ENCODE measurements around the gene NOL4L. TPM values are rescaled to one million over a fixed set of nuclear protein-coding genes. Genes with fewer than 3 reads are reported as not detected.
"Not testable (repeated sequence)": the region's sequence is repeated elsewhere in the genome, so short reads cannot be mapped to it uniquely, and the experiment has no call there.

The NOL4L gene
- total RNA-seq, 4 donors from 2014 or later: 45.6 to 105 (median 85.9) TPM

DNA sequence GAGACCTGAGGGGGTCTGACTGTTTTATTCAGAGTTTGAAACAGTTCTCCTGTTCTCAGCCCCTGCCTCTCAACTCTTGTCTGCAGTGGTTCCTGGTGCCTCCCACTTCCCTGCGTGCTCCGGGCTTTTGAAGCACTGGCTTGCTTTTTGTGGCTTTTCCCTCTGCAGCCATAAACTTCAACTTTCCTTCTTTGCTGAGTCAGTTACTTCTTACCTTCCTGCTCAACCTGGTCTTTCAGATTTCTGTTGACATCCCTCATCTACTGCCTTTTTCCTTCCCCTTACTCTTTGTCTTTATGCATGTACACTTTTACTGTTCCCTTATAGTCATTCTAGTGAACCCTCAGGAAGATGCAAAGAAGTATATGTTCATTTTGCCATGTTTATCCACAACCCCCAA, 169.6 kb downstream of the NOL4L start:
- intact Hi-C loops (cut with DNase I; ENCODE audit: low total_unique reads) (no loop called here), in situ Hi-C loops (cut with MboI; ENCODE audit: low pct_ligation_motif_present in 1 of 4, low pct_unique_long_range_greater_than_20kb in 1 of 4, low sequenced_read_pairs in 3 of 4) (no loop called here)
- H3K4me3 ChIP-seq: no peak overlapping the region
- H3K4me1 ChIP-seq: peaks cover 0 to 21% (median 2%) of the 10 kb centered on the region in 4 donors
- no peak overlapping the region for H3K27ac ChIP-seq
- TF ChIP-seq POLR2AphosphoS5 (IDR thresholded peaks at IDR 0.05): no peak
- no peaks in the 10 kb centered on the region for H3K27me3 ChIP-seq
- 69 to 73% methylated on average over 2 of the region's 2 CpGs for WGBS, 2 donors (ENCODE audit: low coverage in 1 of 2)
- no peak for DNase-seq
- no peaks in the 10 kb centered on the region for H3K9me3 ChIP-seq
- no peaks in the 10 kb centered on the region for H3K36me3 ChIP-seq

DNA sequence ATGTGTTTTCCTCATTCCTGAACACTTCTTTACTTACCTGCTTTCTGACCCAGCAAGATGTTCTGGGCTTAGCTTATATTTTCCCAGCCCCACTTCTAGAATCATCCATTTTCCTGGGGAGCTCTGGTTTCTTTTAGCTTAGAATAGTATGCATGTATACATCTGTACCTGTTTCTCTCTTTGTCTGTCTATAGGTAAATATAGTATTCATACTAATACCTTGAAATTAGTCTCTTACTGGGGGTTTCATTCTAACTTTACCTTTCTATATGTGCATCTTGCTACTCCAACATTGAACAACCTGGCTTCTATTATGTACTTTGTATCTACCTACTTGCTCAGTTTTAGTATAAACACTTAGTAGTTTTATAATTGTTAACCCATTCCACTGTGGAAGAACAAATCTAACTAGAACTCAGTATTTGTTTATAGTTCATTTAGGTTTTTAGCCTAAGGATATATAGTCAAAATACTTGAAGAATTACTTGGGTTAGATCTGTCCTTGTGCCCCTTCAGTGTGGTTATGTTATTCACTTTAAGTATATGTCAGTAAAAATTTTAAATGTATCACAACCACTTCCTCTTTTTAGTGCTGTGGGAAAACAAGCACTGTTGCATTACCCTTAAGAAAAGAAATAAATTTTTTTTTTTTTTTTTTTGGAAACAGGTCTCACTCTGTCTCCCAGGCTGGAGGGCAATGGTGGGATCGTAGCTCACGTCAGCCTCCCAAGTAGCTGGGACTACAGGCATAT, 173.0 kb downstream of the NOL4L start:
- DNase-seq: no peak
- Histone ChIP-seq H3K4me1 (peaks cover 0 to 16% (median 2%) of the 10 kb centered on the region in 4 donors), H3K27me3 (no peaks in the 10 kb centered on the region), H3K36me3 (no peaks in the 10 kb centered on the region), H3K9me3 (no peaks in the 10 kb centered on the region), H3K4me3 (no peak overlapping the region), H3K27ac (no peak overlapping the region)
- in situ Hi-C loops (cut with MboI; ENCODE audit: low pct_ligation_motif_present in 1 of 4, low pct_unique_long_range_greater_than_20kb in 1 of 4, low sequenced_read_pairs in 3 of 4) (no loop called here), intact Hi-C loops (cut with DNase I; ENCODE audit: low total_unique reads) (no loop called here)
- 75 to 83% methylated on average over 2 of the region's 2 CpGs for WGBS, 2 donors (ENCODE audit: low coverage in 1 of 2)
- TF ChIP-seq POLR2A (IDR thresholded peaks at IDR 0.05) (no peak), POLR2AphosphoS5 (IDR thresholded peaks at IDR 0.05) (no peak), EP300 (IDR thresholded peaks at IDR 0.05; ENCODE audit: low read depth) (no peak)
- TF ChIP-seq, protein P1, sequence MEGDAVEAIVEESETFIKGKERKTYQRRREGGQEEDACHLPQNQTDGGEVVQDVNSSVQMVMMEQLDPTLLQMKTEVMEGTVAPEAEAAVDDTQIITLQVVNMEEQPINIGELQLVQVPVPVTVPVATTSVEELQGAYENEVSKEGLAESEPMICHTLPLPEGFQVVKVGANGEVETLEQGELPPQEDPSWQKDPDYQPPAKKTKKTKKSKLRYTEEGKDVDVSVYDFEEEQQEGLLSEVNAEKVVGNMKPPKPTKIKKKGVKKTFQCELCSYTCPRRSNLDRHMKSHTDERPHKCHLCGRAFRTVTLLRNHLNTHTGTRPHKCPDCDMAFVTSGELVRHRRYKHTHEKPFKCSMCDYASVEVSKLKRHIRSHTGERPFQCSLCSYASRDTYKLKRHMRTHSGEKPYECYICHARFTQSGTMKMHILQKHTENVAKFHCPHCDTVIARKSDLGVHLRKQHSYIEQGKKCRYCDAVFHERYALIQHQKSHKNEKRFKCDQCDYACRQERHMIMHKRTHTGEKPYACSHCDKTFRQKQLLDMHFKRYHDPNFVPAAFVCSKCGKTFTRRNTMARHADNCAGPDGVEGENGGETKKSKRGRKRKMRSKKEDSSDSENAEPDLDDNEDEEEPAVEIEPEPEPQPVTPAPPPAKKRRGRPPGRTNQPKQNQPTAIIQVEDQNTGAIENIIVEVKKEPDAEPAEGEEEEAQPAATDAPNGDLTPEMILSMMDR (IDR thresholded peaks at IDR 0.05): no peak

DNA sequence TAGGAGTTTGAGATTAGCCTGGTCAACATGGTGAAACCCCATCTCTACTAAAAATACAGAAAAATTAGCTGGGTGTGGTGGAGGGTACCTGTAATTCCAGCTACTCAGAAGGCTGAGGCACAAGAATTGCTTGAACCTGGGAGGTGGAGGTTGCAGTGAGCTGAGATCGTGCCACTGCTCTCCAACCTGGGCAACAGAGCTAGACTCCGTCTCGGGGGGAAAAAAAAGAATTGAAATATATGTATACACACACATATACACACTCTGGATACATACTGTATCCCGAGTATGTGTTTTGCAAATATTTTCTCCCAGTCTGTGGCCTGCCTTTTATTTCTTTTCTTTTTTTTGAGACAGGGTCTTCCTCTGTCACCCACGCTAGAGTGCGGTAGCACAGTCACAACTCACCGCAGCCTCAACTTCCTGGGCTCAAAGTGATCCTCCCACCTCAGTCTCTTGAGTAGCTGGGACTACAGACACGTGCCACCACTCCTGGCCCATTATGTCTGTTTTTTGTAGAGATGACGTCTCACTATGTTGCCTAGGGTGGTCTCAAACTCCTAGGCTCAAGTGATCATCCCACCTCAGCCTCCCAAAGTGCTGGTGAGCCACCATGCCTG, 177.9 kb downstream of the NOL4L start:
- H3K27ac ChIP-seq; DNase-seq; intact Hi-C loops (cut with DNase I; ENCODE audit: low total_unique reads); in situ Hi-C loops (cut with MboI; ENCODE audit: low pct_ligation_motif_present in 1 of 4, low pct_unique_long_range_greater_than_20kb in 1 of 4, low sequenced_read_pairs in 3 of 4); H3K4me3 ChIP-seq; H3K36me3 ChIP-seq; H3K4me1 ChIP-seq; H3K9me3 ChIP-seq; H3K27me3 ChIP-seq: not testable (repeated sequence)
- 77 to 86% methylated on average over 5 to 9 of the region's 9 CpGs for WGBS, 2 donors (ENCODE audit: low coverage in 1 of 2)

DNA sequence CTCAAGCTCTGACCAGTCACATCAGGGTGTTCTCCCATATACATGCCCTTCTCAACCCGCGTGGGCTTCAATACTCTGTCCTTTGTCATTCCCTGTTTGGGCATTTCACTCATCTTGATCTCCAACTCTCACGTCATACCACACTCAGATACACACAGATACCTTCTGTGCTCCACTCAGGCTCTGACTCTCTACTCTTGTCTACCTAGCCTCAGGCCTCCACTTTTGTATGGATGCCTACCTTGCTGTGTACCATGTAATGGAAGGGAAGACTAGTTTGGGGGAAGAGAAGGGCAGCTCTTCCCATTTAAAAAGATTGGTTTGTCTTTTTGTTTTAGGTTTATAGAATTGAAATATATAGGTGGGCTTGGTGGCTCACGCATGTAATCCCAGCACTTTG, 178.4 kb downstream of the NOL4L start:
- Histone ChIP-seq H3K4me3 (no peak overlapping the region), H3K4me1 (no peaks in the 10 kb centered on the region), H3K9me3 (no peaks in the 10 kb centered on the region), H3K27ac (no peak overlapping the region), H3K36me3 (no peaks in the 10 kb centered on the region), H3K27me3 (no peaks in the 10 kb centered on the region)
- in situ Hi-C loops (cut with MboI; ENCODE audit: low pct_ligation_motif_present in 1 of 4, low pct_unique_long_range_greater_than_20kb in 1 of 4, low sequenced_read_pairs in 3 of 4): no loop called here
- TF ChIP-seq, protein P1 (IDR thresholded peaks at IDR 0.05): no peak
- no peak for TF ChIP-seq EP300 (IDR thresholded peaks at IDR 0.05; ENCODE audit: low read depth)
- no peak for TF ChIP-seq POLR2A (IDR thresholded peaks at IDR 0.05)
- no peak for TF ChIP-seq POLR2AphosphoS5 (IDR thresholded peaks at IDR 0.05)
- WGBS, 2 donors (ENCODE audit: low coverage in 1 of 2): 96 to 100% methylated on average over 1 to 4 of the region's 4 CpGs
- no peak for DNase-seq
- intact Hi-C loops (cut with DNase I; ENCODE audit: low total_unique reads): no loop called here

DNA sequence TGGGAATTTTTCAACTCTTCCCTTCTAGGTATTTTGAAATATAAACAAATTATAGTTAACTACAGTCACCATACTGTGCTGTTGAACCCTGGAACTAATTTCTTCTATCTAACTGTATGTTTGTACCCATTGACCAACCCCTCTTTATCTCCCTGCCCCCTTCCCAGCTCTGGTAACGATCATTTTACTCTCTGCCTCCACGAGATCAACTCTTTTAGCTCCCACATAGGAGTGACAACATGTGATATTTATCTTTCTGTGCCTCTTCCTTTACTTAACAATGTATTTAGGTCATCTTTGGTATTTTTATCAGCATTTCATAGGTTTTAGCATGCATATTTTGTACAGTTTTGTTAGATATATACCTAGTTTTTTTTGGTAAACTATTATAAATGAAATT, 181.1 kb downstream of the NOL4L start:
- in situ Hi-C loops (cut with MboI; ENCODE audit: low pct_ligation_motif_present in 1 of 4, low pct_unique_long_range_greater_than_20kb in 1 of 4, low sequenced_read_pairs in 3 of 4) (no loop called here), intact Hi-C loops (cut with DNase I; ENCODE audit: low total_unique reads) (no loop called here)
- TF ChIP-seq POLR2A (IDR thresholded peaks at IDR 0.05) (no peak), POLR2AphosphoS5 (IDR thresholded peaks at IDR 0.05) (no peak), EP300 (IDR thresholded peaks at IDR 0.05; ENCODE audit: low read depth) (no peak)
- TF ChIP-seq, protein P1 (IDR thresholded peaks at IDR 0.05): no peak
- H3K36me3 ChIP-seq: no peaks in the 10 kb centered on the region
- H3K9me3 ChIP-seq: no peaks in the 10 kb centered on the region
- no peaks in the 10 kb centered on the region for H3K27me3 ChIP-seq
- no peak for DNase-seq
- no peak overlapping the region for H3K27ac ChIP-seq
- 75 to 84% methylated on average over 2 of the region's 2 CpGs for WGBS, 2 donors (ENCODE audit: low coverage in 1 of 2)
- no peaks in the 10 kb centered on the region for H3K4me1 ChIP-seq
- H3K4me3 ChIP-seq: no peak overlapping the region
